OCI-LY7 (cell line): ENCODE measurements around the gene HDAC9. TPM values are rescaled to one million over a fixed set of nuclear protein-coding genes. Genes with fewer than 3 reads are reported as not detected.
A peak's percentile ranks its signal among the peaks of the same experiment; 100 is the strongest.

Experiments used
- BruUV-seq: library from RNA; stranded (reverse); fragments of 400-500 nt; replicated peaks from 2 replicates; lab custom pipeline; 2021; lab: Mats Ljungman, UMichigan
- CTCF ChIA-PET: fragments of 300-600 bp; sonication (Branson Sonifier 250); formaldehyde crosslinking; loops from one replicate; lab custom pipeline; 2022; ENCODE audit warnings: antibody characterized with exemption; ENCODE audit not compliant: unreplicated experiment; lab: Charles Lee
- POLR2A ChIA-PET: fragments of 300-600 bp; sonication (Branson Sonifier 250); formaldehyde crosslinking; loops from one replicate; lab custom pipeline; 2022; ENCODE audit warnings: antibody characterized with exemption; lab: Charles Lee
- DNase-seq: peaks from one replicate; pipeline ENCODE4 v3.0.0-alpha.2; 2015; ENCODE audit warnings: low spot score
- H2AFZ ChIP-seq: fragments of 200-600 bp; sonication (generic), shearing (Covaris generic); 2 replicates; pipeline ENCODE4 v1.6.1; 2014; ENCODE audit warnings: mild to moderate bottlenecking, antibody characterized with exemption, low read length, moderate library complexity
- H3K27ac ChIP-seq: fragments of 200-600 bp; sonication (generic); 2 replicates; pipeline ENCODE4 v1.5.1; 2014; ENCODE audit warnings: mixed run types, low read depth, mild to moderate bottlenecking, moderate library complexity, low read length, inconsistent platforms; ENCODE audit not compliant: poor library complexity, severe bottlenecking
- H3K36me3 ChIP-seq: fragments of 200-600 bp; sonication (generic); 2 replicates; pipeline ENCODE4 v1.6.1; 2014; ENCODE audit warnings: mild to moderate bottlenecking, antibody characterized with exemption, low read length, moderate library complexity, mixed read lengths; ENCODE audit not compliant: insufficient read depth
- H3K4me1 ChIP-seq: fragments of 200-600 bp; sonication (generic); 2 replicates; pipeline ENCODE4 v1.5.1; 2014; ENCODE audit warnings: mild to moderate bottlenecking, low read length; ENCODE audit not compliant: insufficient read depth, poor library complexity, severe bottlenecking
- H3K4me2 ChIP-seq: fragments of 200-600 bp; sonication (generic); 2 replicates; pipeline ENCODE4 v1.6.1; 2014; ENCODE audit warnings: mild to moderate bottlenecking, low read length
- H3K4me3 ChIP-seq: fragments of 200-600 bp; sonication (generic); 2 replicates; pipeline ENCODE4 v1.5.1; 2014; ENCODE audit warnings: mild to moderate bottlenecking, low read depth, low read length; ENCODE audit not compliant: poor library complexity, severe bottlenecking
- H3K79me2 ChIP-seq: fragments of 200-600 bp; sonication (generic); 2 replicates; pipeline ENCODE4 v1.6.1; 2016; ENCODE audit warnings: low read depth, mild to moderate bottlenecking, low read length, moderate library complexity, mixed read lengths; ENCODE audit not compliant: insufficient read depth
- H3K9me2 ChIP-seq: fragments of 200-600 bp; sonication (generic); 2 replicates; pipeline ENCODE4 v1.6.1; 2016; ENCODE audit warnings: mild to moderate bottlenecking, low read length, mixed read lengths; ENCODE audit not compliant: insufficient read depth
- H3K9me3 ChIP-seq: fragments of 200-600 bp; sonication (generic); 2 replicates; pipeline ENCODE4 v1.6.1; 2014; ENCODE audit warnings: mild to moderate bottlenecking, mixed run types, low read length, mixed read lengths
- H4K20me1 ChIP-seq: fragments of 200-600 bp; sonication (generic); 2 replicates; pipeline ENCODE4 v1.6.1; 2014; ENCODE audit warnings: mild to moderate bottlenecking, antibody characterized with exemption, low read length, moderate library complexity, mixed read lengths; ENCODE audit not compliant: insufficient read depth
- CTCF ChIP-seq: fragments of 200-600 bp; sonication (generic); conservative IDR thresholded peaks from 2 replicates; pipeline ENCODE4 v1.5.1; 2014; ENCODE audit warnings: mild to moderate bottlenecking, antibody characterized with exemption, low read length, moderate library complexity, mixed read lengths
- EZH2phosphoT487 ChIP-seq: fragments of 200-600 bp; sonication (generic); IDR thresholded peaks from 2 replicates; pipeline ENCODE4 v1.6.1; 2018; ENCODE audit warnings: low read depth, borderline replicate concordance, mild to moderate bottlenecking, mixed run types, antibody characterized with exemption, low read length, moderate library complexity, mixed read lengths
- intact Hi-C: fragments of 100-400 bp; cut with micrococcal nuclease; formaldehyde crosslinking; loops from one replicate; pipeline ENCODE4 v1.10.0; 2022; ENCODE audit not compliant: unreplicated experiment
- total RNA-seq, 2 experiments: library from RNA; depleted of rRNA in 1 of 2; stranded (reverse); fragments of >200 nt in 1 of 2; shearing (Covaris generic) in 1 of 2; gene quantifications; 2 replicates each; pipeline ENCODE4 v1.2.3, GENCODE V29; 2014 to 2022

Gene HDAC9
- total RNA-seq, 2 experiments from 2014 or later: 58.8 to 91.7 TPM

DNA sequence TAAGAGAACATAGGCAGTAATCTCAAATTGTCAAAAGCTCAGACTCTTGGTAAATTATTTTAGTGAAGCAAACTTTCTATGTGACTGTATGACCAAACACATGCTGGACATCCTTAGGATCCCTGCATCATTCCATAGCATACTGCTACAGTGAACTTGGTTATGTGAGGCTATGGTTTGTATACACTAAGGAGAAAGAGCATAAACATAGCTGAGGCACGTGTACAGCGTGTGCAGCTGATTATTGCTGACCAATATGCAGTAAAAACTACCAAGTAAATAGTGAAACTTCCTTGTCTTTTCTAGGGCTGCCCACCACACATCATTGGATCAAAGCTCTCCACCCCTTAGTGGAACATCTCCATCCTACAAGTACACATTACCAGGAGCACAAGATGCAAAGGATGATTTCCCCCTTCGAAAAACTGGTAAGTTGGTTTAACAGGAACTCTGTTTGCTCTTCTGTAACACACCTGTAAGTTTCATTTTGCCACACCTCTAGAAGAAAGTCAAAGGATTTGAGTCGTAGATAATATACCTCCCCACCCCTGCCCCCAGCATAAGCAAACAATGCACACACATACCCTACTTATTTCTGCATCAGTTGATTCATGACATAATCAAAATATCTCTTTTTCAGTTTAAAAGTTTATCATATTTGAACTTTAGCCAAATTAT, 98.2 kb downstream of the HDAC9 start:
- no peak for TF ChIP-seq CTCF
- TF ChIP-seq EZH2phosphoT487: no peak
- Histone ChIP-seq H3K79me2 (no peaks in the 10 kb centered on the region), H3K4me2 (peak overlapping the region; percentile 4; the same call in 1 of the 2 replicates), H3K9me3 (no peaks in the 10 kb centered on the region), H4K20me1 (no peaks in the 10 kb centered on the region), H3K9me2 (no peaks in the 10 kb centered on the region), H3K4me3 (no peak overlapping the region), H2AFZ (no peak overlapping the region), H3K4me1 (peaks cover 23% of the 10 kb centered on the region), H3K27ac (no peak overlapping the region), H3K36me3 (peaks cover 98% of the 10 kb centered on the region)
- CTCF ChIA-PET: no interaction called here
- POLR2A ChIA-PET: interaction anchor here (0.9 to 1.3 kb wide), 2 partner anchors 9 to 71 kb away, joined by 3 to 5 read pairs; no protein-coding TSS in a partner anchor
- intact Hi-C loops: loop anchor here (5.0 kb wide), 1 partner anchor 74 kb away; no protein-coding TSS in a partner anchor
- no TSS peak for BruUV-seq
- DNase-seq: peak; percentile 16

GRCh38 chr7:18597754-18598153, 102.2 kb downstream of the HDAC9 start:
- intact Hi-C loops: no loop called here
- POLR2A ChIA-PET: interaction anchor here (0.5 to 1.2 kb wide), 4 partner anchors 8 to 704 kb away, joined by 3 to 5 read pairs (median 4); no protein-coding TSS in a partner anchor
- no peak overlapping the region for H3K4me3 ChIP-seq
- H3K9me2 ChIP-seq: no peaks in the 10 kb centered on the region
- H3K9me3 ChIP-seq: peaks cover 17% of the 10 kb centered on the region; the same call in 1 of the 2 replicates
- no peak for TF ChIP-seq CTCF
- no peak for TF ChIP-seq EZH2phosphoT487
- no TSS peak for BruUV-seq
- no peak for DNase-seq
- H3K4me2 ChIP-seq: no peak overlapping the region
- no peaks in the 10 kb centered on the region for H4K20me1 ChIP-seq
- H3K36me3 ChIP-seq: peaks cover 100% of the 10 kb centered on the region
- H3K79me2 ChIP-seq: no peaks in the 10 kb centered on the region
- no peak overlapping the region for H2AFZ ChIP-seq
- peaks cover 15% of the 10 kb centered on the region for H3K4me1 ChIP-seq
- CTCF ChIA-PET: no interaction called here
- no peak overlapping the region for H3K27ac ChIP-seq

- H2AFZ ChIP-seq: no peak overlapping the region
- DNase-seq: no peak
- CTCF ChIA-PET: no interaction called here
- no peaks in the 10 kb centered on the region for H3K9me2 ChIP-seq
- no peaks in the 10 kb centered on the region for H4K20me1 ChIP-seq
- H3K9me3 ChIP-seq: peaks cover 18% of the 10 kb centered on the region; the same call in 1 of the 2 replicates
- no peak overlapping the region for H3K27ac ChIP-seq
- POLR2A ChIA-PET: interaction anchor here (0.8 to 1.4 kb wide), 4 partner anchors 11 to 111 kb away, joined by 3 to 5 read pairs (median 3); no protein-coding TSS in a partner anchor
- TF ChIP-seq EZH2phosphoT487: no peak
- no peak for TF ChIP-seq CTCF
- H3K4me1 ChIP-seq: no peaks in the 10 kb centered on the region
- BruUV-seq: no TSS peak
- H3K36me3 ChIP-seq: peaks cover 87% of the 10 kb centered on the region
- H3K4me2 ChIP-seq: no peak overlapping the region
- intact Hi-C loops: no loop called here
- no peaks in the 10 kb centered on the region for H3K79me2 ChIP-seq
- H3K4me3 ChIP-seq: no peak overlapping the region
These were observed 111.5 kb downstream of the HDAC9 start for GRCh38 chr7:18607025-18607424.
